GM10248 (cell line): ENCODE data around the gene PATE3.

ENCODE experiments used
- CTCF ChIA-PET: fragments of 300-600 bp; sonication (Branson Sonifier 250); formaldehyde crosslinking; extraction: SDS; loops from one replicate; lab custom pipeline; 2021; ENCODE audit warnings: antibody characterized with exemption; lab: Yijun Ruan, JAX
- POLR2A ChIA-PET: fragments of 350-650 bp; sonication (Branson Sonifier 250); formaldehyde crosslinking; extraction: SDS; loops from one replicate; lab custom pipeline; 2020; ENCODE audit warnings: antibody characterized with exemption; lab: Yijun Ruan, JAX
- DNase-seq: peaks from one replicate; pipeline ENCODE4 v3.0.0; 2012; ENCODE audit errors: extremely low spot score
- CTCF ChIP-seq: IDR thresholded peaks from 2 replicates; pipeline ENCODE4 v1.5.1; 2012; ENCODE audit warnings: mild to moderate bottlenecking, low read depth; ENCODE audit errors: extremely low read depth, missing control alignments, control extremely low read depth

Gene PATE3

GRCh38 chr11:125777309-125777708 lies 10.6 kb upstream of the PATE3 start:
- no peak for DNase-seq
- POLR2A ChIA-PET, result no interaction called here
- TF ChIP-seq CTCF, result no peak
- CTCF ChIA-PET, result no interaction called here

- no peak for TF ChIP-seq CTCF
- POLR2A ChIA-PET, result no interaction called here
- no peak for DNase-seq
- CTCF ChIA-PET, result no interaction called here
Measured at GRCh38 chr11:125778728-125779127, 9.2 kb upstream of the PATE3 start, which contains the start of gene PATE2. PATE2 (minus strand) TSS chr11:125778828; CDS start chr11:125778773, 55 bp downstream.

GRCh38 chr11:125784678-125785077 lies 3.2 kb upstream of the PATE3 start:
- DNase-seq, result no peak
- no peak for TF ChIP-seq CTCF
- POLR2A ChIA-PET, result no interaction called here
- CTCF ChIA-PET, result interaction anchor here (0.7 kb wide), 1 partner anchor 158 kb away, joined by 3 read pairs; no protein-coding TSS in a partner anchor

- CTCF ChIA-PET, result no interaction called here
- POLR2A ChIA-PET, result no interaction called here
Measured at GRCh38 chr11:125790825-125791224, 2.9 kb downstream of the PATE3 start.

GRCh38 chr11:125797641-125798040 lies 9.7 kb downstream of the PATE3 start:
- ChIA-PET POLR2A (no interaction called here), CTCF (no interaction called here)
- no peak for DNase-seq
- TF ChIP-seq CTCF, result no peak

More at GRCh38 chr11:125790825-125791224, 2.9 kb downstream of the PATE3 start:
- TF ChIP-seq CTCF, result no peak
- DNase-seq, result no peak

DNA sequence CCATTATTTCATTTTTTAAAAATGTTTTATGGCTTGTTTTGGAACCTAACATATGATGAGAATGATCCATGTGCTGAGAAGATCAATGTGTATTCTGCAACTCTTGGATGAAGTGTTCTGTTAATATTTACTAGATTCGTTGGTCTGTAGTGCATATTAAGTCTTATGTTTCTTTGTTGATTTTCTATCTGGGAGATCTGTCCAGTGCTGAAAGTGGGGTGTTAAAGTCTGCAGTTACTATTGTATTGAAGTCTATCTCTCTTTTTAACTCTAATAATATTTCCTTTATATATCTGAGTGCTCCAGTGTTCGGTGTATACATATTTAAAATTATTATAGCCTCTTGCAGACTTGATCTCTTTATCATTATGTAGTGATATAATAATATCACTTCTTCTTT lies 11.9 kb downstream of the PATE3 start:
- TF ChIP-seq CTCF, result no peak
- no peak for DNase-seq
- POLR2A ChIA-PET, result no interaction called here
- CTCF ChIA-PET, result no interaction called here
